ENCODE measurements around the gene SEMA7A.
"Not testable (repeated sequence)": the region's sequence is repeated elsewhere in the genome, so short reads cannot be mapped to it uniquely, and the experiment has no call there.

The SEMA7A gene

DNA sequence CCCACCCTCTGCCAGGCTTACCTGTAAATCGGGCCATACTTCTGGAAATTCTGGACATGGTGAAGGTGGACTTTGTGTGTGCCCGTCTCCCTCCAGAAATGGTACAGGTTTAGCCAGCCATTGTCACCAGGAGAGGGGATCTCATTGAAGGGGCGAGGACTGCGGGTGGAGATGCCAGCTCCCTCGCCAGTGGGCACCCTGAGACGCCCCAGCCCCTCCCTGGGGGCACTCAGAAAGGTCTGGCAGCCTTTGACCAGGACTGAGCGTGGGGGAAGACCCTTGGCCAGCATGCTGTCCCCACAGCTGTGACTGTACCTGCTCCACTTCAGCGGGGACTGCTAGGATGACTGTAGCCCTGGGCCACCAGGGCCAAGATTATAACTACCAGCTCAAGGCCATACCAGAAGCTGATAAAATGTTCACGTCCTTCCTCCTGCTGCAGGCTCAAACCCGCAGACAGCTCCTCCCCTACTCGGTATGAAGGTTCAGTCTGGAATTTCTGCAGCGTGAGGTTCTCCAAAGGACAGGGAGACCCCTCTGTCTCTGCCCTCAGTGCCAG is 66.4 kb downstream of the SEMA7A start, which contains the start of gene CYP11A1:
Gene CYP11A1, minus strand, starts transcription at position 351 of the 559 bp plus-strand sequence. Its CDS starts 61 bp downstream, at position 290.
- no peak for DNase-seq

DNA sequence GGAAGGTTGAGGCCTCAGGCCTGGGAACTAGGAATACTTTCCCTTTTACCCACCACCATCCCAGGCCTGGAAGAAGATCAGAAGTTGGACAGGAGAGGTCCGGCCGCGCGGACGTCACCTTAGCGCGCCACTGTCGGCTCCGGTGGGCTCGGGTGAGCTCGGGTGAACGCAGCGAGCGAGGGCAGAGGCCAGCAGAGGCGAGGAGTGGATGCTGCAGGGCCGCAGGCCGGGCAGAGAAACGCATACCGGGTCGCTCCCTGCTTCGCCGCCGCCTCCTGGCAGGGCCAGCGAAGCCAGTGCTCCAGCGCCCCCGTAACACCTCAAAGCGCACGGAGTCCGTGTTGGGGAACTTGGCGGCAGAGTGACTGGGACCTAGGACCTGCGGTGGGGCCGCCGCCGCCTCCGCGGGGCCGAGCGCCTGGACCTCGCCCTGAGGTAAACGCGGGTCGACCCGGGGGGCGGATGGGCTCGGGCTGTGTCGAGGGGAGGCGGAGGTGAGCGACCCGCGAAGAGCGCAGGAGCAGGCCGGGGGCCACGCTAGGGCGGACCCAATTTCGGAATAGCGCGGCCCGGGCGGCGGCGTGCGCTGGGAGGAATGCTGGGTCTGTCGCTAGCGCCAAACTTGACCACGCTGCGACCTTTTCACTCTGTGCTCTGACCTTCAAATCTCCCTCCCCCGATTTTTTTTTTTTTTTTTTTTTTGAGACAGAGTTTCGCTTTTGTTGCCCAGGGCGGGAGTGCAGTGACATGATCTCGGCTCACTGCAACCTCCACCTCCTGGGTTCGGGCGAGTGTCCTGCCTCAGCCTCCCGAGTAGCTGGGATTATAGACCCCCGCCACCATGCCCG is 67.9 kb downstream of the SEMA7A start:
- DNase-seq, result no peak

DNA sequence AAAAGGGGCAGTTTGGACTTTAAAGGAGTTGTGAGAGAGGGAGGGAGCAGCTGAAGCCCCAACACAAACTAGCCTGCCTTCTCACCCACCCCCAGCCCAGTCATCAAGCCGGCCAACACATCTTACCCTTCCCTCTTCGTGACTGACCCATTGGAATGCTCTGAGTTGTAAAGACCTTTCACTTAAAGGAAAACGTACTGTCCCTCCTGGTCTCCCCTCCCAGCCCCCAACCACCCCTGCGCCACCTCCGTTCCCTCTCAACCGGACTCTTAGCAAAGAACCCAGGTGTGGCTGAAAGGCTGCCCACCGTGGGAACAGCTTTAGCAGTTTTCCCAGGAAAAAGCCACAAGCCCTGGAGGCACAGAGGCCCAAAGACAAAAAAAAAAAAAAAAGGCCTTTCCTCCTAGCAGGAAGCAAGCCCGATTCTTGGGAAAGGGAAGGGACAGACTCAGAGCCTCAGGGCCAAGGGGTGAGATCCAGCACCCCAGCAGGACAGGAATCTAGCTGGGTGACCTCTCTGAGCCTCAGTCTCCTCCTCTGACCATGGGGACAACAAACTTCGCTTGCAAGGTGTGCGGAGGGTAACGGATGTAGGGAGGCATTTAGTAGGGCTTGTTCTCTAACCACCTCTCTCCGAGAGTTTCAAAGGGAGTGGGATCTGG is 68.7 kb downstream of the SEMA7A start:
- DNase-seq, result no peak

DNA sequence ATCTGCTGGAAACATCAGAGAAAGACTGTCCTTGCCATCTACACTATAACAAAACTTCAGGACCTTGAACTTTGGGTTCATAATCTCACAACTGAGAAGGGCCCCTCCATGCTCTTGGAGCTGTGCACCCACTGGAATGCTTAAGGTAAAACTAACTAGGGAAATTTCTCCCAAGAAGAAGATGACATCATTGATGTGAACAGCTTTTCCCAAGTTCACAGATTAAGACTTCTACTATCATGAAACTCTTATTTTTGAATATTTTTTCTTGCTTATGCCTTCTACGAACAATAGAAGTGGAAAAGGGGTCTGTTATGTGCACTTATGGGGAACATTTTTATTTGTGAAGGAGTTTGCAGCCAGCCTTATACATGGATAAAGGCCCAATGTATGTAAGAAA is 71.3 kb downstream of the SEMA7A start:
- DNase-seq, result no peak

DNA sequence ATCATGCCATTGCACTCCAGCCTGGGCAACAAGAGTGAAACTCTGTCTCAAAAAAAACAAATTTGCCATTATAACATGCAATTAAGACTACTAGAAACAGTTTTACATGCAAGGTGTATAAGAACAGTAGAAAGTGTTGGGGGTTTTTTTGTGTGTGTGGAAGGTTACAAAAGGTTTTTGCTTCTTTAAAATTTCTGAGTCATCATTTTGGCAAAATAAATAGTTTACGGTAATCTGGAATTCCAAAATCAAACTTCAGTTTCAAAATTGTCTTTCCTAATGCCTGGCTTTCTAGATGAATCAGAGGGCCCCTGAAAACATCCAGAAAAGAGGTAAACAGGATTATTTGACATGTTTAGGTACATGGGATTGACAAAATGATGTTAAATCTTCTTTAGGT is 72.9 kb downstream of the SEMA7A start:
- not testable (repeated sequence) for DNase-seq

DNA sequence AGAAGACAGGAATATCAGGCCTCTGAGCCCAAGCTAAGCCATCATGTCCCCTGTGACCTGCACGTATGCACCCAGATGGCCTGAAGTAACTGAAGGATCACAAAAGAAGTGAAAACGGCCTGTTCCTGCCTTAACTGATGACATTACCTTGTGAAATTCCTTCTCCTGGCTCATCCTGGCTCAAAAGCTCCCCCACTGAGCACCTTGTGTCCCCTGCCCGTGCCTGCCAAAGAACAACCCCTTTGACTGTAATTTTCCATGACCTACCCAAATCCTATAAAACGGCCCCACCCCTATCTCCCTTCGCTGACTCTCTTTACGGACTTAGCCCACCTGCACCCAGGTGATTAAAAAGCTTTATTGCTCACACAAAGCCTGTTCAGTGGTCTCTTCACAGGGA is 74.4 kb downstream of the SEMA7A start:
- not testable (repeated sequence) for DNase-seq
